PC-3 (cell line): ENCODE measurements around the gene PLA2G4C. TPM values are rescaled to one million over a fixed set of nuclear protein-coding genes. Genes with fewer than 3 reads are reported as not detected.

ENCODE experiments used
- ATAC-seq: fragments of 200-7000 bp; cut with Tn5 transposase; 2 replicates; pipeline ENCODE4 v1.9.1; 2020; ENCODE audit warnings: mild to moderate bottlenecking, moderate library complexity
- BruUV-seq: library from RNA; stranded (reverse); fragments of 400-500 nt; replicated peaks from 2 replicates; lab custom pipeline; 2021; lab: Mats Ljungman, UMichigan
- CTCF ChIA-PET: fragments of 300-600 bp; sonication (Branson Sonifier 250); formaldehyde crosslinking; loops from one replicate; lab custom pipeline; 2022; ENCODE audit warnings: antibody characterized with exemption; lab: Charles Lee
- POLR2A ChIA-PET: fragments of 300-600 bp; sonication (Branson Sonifier 250); formaldehyde crosslinking; loops from one replicate; lab custom pipeline; 2022; ENCODE audit warnings: antibody characterized with exemption; ENCODE audit not compliant: unreplicated experiment; lab: Charles Lee
- DNase-seq: peaks from one replicate; pipeline ENCODE4 v3.0.0-alpha.2; 2015
- H2AFZ ChIP-seq: fragments of 300-600 bp; sonication (generic); 2 replicates; pipeline ENCODE4 v1.6.0; 2016; ENCODE audit warnings: antibody characterized with exemption, low read length
- H3F3A ChIP-seq: fragments of 300-600 bp; sonication (generic); one replicate; pipeline ENCODE4 v1.6.0; 2017; ENCODE audit warnings: antibody characterized with exemption, low read length, control low read depth, mild to moderate bottlenecking; ENCODE audit not compliant: unreplicated experiment
- H3K27ac ChIP-seq: fragments of 300-600 bp; sonication (generic); 2 replicates; pipeline ENCODE4 v1.5.1; 2016; ENCODE audit warnings: mild to moderate bottlenecking, low read length
- H3K27me3 ChIP-seq: fragments of 300-600 bp; sonication (generic); 2 replicates; pipeline ENCODE4 v1.6.1; 2016; ENCODE audit warnings: low read length, mixed read lengths
- H3K36me3 ChIP-seq: fragments of 300-600 bp; sonication (generic); 2 replicates; pipeline ENCODE4 v1.6.1; 2016; ENCODE audit warnings: low read depth, mixed run types, low read length, mixed read lengths
- H3K4me1 ChIP-seq: fragments of 300-600 bp; sonication (generic); 2 replicates; pipeline ENCODE4 v1.5.1; 2016; ENCODE audit warnings: low read length; ENCODE audit not compliant: insufficient read depth
- H3K4me2 ChIP-seq: fragments of 300-600 bp; sonication (generic); 2 replicates; pipeline ENCODE4 v1.6.0; 2016; ENCODE audit warnings: low read length
- H3K4me3 ChIP-seq: fragments of 300-600 bp; sonication (generic); 2 replicates; pipeline ENCODE4 v1.5.1; 2016; ENCODE audit warnings: mild to moderate bottlenecking, low read length, mixed read lengths
- H3K79me2 ChIP-seq: fragments of 300-600 bp; sonication (generic); 2 replicates; pipeline ENCODE4 v1.6.1; 2017; ENCODE audit warnings: low read length, mixed read lengths
- H3K9ac ChIP-seq: fragments of 300-600 bp; sonication (generic); 2 replicates; pipeline ENCODE4 v1.6.0; 2016; ENCODE audit warnings: mild to moderate bottlenecking, low read length
- H3K9me2 ChIP-seq: fragments of 300-600 bp; sonication (generic); replicated peaks from 2 replicates; pipeline ENCODE4 v1.6.1; 2016; ENCODE audit warnings: mixed run types, low read length, mixed read lengths
- H3K9me3 ChIP-seq: fragments of 300-600 bp; sonication (generic); 2 replicates; pipeline ENCODE4 v1.6.1; 2016; ENCODE audit warnings: low read length, mixed read lengths
- H4K20me1 ChIP-seq: fragments of 300-600 bp; sonication (generic); 2 replicates; pipeline ENCODE4 v1.6.1; 2016; ENCODE audit warnings: low read length, mixed read lengths
- EZH2 ChIP-seq: fragments of 300-600 bp; sonication (generic); IDR thresholded peaks from one replicate; pipeline ENCODE4 v1.6.1; 2017; ENCODE audit warnings: antibody characterized with exemption, mild to moderate bottlenecking, low read length; ENCODE audit not compliant: unreplicated experiment
- EZH2phosphoT487 ChIP-seq: fragments of 300-600 bp; sonication (generic); IDR thresholded peaks from 2 replicates; pipeline ENCODE4 v1.6.1; 2018; ENCODE audit warnings: mild to moderate bottlenecking, antibody characterized with exemption, low read length, borderline replicate concordance
- intact Hi-C: fragments of 100-400 bp; cut with micrococcal nuclease; formaldehyde crosslinking; loops from 2 replicates; pipeline ENCODE4 v1.9.0; 2023
- total RNA-seq: library from RNA; depleted of rRNA; stranded (reverse); fragments of >200 nt; gene quantifications from 2 replicates; pipeline ENCODE4 v1.2.3, GENCODE V29; 2014
- TF ChIP-seq, protein P1 (sequence below): fragments of 300-600 bp; sonication (generic); conservative IDR thresholded peaks from 2 replicates; pipeline ENCODE4 v1.5.1; 2017; ENCODE audit warnings: antibody characterized with exemption, low read depth, mild to moderate bottlenecking, low read length

The PLA2G4C gene
- total RNA-seq, 1 experiment from 2014 or later: 2.6 TPM

DNA sequence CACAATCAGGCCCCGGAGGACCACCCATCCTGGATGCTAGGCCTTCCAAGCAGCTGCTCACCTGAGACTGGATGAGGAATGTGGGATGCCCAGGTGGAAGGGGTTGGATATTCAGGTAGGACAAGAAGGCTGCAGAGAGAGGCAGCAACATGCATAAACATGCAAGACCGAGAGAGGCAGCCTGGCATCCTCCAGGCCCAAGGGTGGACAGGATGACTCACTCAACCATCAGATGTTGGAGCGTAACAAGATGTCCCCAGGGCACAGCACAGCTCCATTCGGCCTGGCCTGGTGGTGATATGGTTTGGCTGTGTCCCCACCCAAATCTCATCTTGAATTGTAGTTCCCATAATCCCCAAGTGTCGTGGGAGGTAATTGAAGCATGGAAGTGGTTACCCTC lies 56.8 kb downstream of the PLA2G4C start:
- H4K20me1 ChIP-seq: no peaks in the 10 kb centered on the region
- ChIA-PET POLR2A (no interaction called here), CTCF (no interaction called here)
- H3K4me1 ChIP-seq: no peaks in the 10 kb centered on the region
- no peak overlapping the region for H3K4me3 ChIP-seq
- no peak overlapping the region for H3K9ac ChIP-seq
- no peak for DNase-seq
- H2AFZ ChIP-seq: no peak overlapping the region
- no peaks in the 10 kb centered on the region for H3F3A ChIP-seq
- H3K79me2 ChIP-seq: no peaks in the 10 kb centered on the region
- TF ChIP-seq, protein P1, sequence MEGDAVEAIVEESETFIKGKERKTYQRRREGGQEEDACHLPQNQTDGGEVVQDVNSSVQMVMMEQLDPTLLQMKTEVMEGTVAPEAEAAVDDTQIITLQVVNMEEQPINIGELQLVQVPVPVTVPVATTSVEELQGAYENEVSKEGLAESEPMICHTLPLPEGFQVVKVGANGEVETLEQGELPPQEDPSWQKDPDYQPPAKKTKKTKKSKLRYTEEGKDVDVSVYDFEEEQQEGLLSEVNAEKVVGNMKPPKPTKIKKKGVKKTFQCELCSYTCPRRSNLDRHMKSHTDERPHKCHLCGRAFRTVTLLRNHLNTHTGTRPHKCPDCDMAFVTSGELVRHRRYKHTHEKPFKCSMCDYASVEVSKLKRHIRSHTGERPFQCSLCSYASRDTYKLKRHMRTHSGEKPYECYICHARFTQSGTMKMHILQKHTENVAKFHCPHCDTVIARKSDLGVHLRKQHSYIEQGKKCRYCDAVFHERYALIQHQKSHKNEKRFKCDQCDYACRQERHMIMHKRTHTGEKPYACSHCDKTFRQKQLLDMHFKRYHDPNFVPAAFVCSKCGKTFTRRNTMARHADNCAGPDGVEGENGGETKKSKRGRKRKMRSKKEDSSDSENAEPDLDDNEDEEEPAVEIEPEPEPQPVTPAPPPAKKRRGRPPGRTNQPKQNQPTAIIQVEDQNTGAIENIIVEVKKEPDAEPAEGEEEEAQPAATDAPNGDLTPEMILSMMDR: no peak
- TF ChIP-seq EZH2phosphoT487 (no peak), EZH2 (no peak)
- no peaks in the 10 kb centered on the region for H3K9me3 ChIP-seq
- intact Hi-C loops: no loop called here
- no peaks in the 10 kb centered on the region for H3K9me2 ChIP-seq
- no peak overlapping the region for H3K27ac ChIP-seq
- no TSS peak for BruUV-seq
- H3K4me2 ChIP-seq: no peak overlapping the region
- no peaks in the 10 kb centered on the region for H3K36me3 ChIP-seq
- no peaks in the 10 kb centered on the region for H3K27me3 ChIP-seq
- ATAC-seq: no peak

DNA sequence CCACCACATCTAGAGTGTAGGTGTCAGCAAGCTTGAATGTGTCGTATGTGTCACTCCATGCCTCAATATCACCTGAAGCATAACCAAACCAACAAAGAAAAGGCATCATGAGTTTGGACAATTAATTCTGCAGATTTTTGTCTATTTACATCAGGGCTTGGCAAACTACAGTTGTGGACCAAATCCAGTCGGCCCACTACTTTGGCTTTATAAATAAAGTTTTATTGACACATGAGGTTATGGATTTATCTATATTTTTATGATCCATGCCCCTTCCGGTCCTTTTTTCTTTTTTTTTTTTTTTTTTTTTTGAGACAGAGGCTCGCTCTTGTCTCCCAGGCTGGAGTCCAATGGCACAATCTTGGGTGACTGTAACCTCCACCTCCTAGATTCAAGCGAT lies 57.5 kb downstream of the PLA2G4C start:
- H3K27ac ChIP-seq: no peak overlapping the region
- H3K4me2 ChIP-seq: no peak overlapping the region
- TF ChIP-seq EZH2: no peak
- TF ChIP-seq, protein P1: no peak
- no peak for TF ChIP-seq EZH2phosphoT487
- no peaks in the 10 kb centered on the region for H3K4me1 ChIP-seq
- H3K9me2 ChIP-seq: no peaks in the 10 kb centered on the region
- H3K4me3 ChIP-seq: no peak overlapping the region
- DNase-seq (no peak), ATAC-seq (no peak)
- no peaks in the 10 kb centered on the region for H4K20me1 ChIP-seq
- 0 out of 2 replicates have a peak, but pooled peaks cover 2% of the 10 kb centered on the region for H3K27me3 ChIP-seq
- intact Hi-C loops: no loop called here
- no peaks in the 10 kb centered on the region for H3F3A ChIP-seq
- H3K9me3 ChIP-seq: no peaks in the 10 kb centered on the region
- no TSS peak for BruUV-seq
- no peaks in the 10 kb centered on the region for H3K36me3 ChIP-seq
- CTCF ChIA-PET: no interaction called here
- no peaks in the 10 kb centered on the region for H3K79me2 ChIP-seq
- POLR2A ChIA-PET: no interaction called here
- H3K9ac ChIP-seq: no peak overlapping the region
- no peak overlapping the region for H2AFZ ChIP-seq

- no TSS peak for BruUV-seq
- Histone ChIP-seq H3F3A (no peaks in the 10 kb centered on the region), H3K4me1 (no peaks in the 10 kb centered on the region), H3K79me2 (no peaks in the 10 kb centered on the region), H3K4me3 (no peak overlapping the region), H3K36me3 (no peaks in the 10 kb centered on the region), H4K20me1 (no peaks in the 10 kb centered on the region), H3K4me2 (no peak overlapping the region), H3K27me3 (0 out of 2 replicates have a peak, but pooled peaks cover 4% of the 10 kb centered on the region), H3K27ac (no peak overlapping the region), H3K9ac (no peak overlapping the region), H3K9me2 (no peaks in the 10 kb centered on the region), H2AFZ (no peak overlapping the region), H3K9me3 (no peaks in the 10 kb centered on the region)
- DNase-seq (no peak), ATAC-seq (no peak)
- intact Hi-C loops: no loop called here
- ChIA-PET CTCF (no interaction called here), POLR2A (no interaction called here)
- TF ChIP-seq EZH2phosphoT487 (no peak), EZH2 (no peak)
- TF ChIP-seq, protein P1: no peak
Observed at GRCh38 chr19:48051335-48052033, 59.1 kb downstream of the PLA2G4C start.
